ENCODE measurements around the gene TNRC6B. TPM values are rescaled to one million over a fixed set of nuclear protein-coding genes. Genes with fewer than 3 reads are reported as not detected.
"Not testable (repeated sequence)": the region's sequence is repeated elsewhere in the genome, so short reads cannot be mapped to it uniquely, and the experiment has no call there.

The TNRC6B gene
- total RNA-seq, result 10 to 100 TPM; 37.9 TPM

GRCh38 chr22:40177738-40178416, at the start of gene TNRC6B:
TSS of gene TNRC6B (plus strand) at chr22:40177925. CDS start at chr22:40178136, 211 bp downstream.
- no peaks in the 10 kb centered on the region for H3K9me3 Mint-ChIP-seq
- H3K27me3 Mint-ChIP-seq (ENCODE audit: low read depth), result no peaks in the 10 kb centered on the region
- peaks cover 3% of the 10 kb centered on the region for H3K36me3 Mint-ChIP-seq (ENCODE audit: low read depth)
- peak; percentile 88 for DNase-seq
- CTCF ChIA-PET, result interaction anchor here (1.2 to 1.6 kb wide), 3 partner anchors 16 to 149 kb away, joined by 3 to 6 read pairs (median 6); no protein-coding TSS in a partner anchor
- peak within 1 kb of the TSS; percentile 97 for H3K27ac Mint-ChIP-seq
- peak within 1 kb of the TSS; percentile 69 for H3K4me3 Mint-ChIP-seq
- H3K4me1 Mint-ChIP-seq (ENCODE audit: low read depth), result peaks cover 49% of the 10 kb centered on the region
- intact Hi-C loops (cut with micrococcal nuclease), result loop anchor here (1.0 to 5.0 kb wide), 13 partner anchors 18 to 646 kb away; partner anchors contain the start of genes ADSL, GRAP2 and RPS19BP1

DNA sequence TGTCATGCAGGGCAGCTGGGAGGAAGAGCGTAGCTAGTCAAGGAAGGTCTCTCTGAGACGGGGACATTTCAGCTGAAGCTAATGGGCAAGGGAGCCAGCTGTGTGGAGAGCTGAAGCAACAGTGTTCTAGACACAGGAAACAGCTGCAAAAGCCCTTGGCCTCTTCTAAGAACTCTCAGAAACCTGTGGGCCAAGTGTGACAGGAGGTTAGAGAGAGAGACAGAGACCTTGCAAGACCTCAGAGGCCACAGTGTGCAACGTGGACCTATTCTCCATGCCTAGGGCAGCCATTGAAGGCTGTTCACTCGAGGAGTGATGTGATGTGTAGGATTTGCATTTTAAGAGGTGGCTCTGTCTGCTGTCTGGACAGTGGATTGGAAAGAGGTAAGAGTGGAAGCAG, 48.7 kb upstream of the TNRC6B start:
- DNase-seq, result peak; percentile 34
- intact Hi-C loops (cut with micrococcal nuclease), result no loop called here
- Mint-ChIP-seq H3K27ac (peak overlapping the region; percentile 17), H3K36me3 (ENCODE audit: low read depth) (peaks cover 24% of the 10 kb centered on the region), H3K4me1 (ENCODE audit: low read depth) (peaks cover 25% of the 10 kb centered on the region), H3K9me3 (no peaks in the 10 kb centered on the region), H3K4me3 (no peak overlapping the region), H3K27me3 (ENCODE audit: low read depth) (no peaks in the 10 kb centered on the region)
- CTCF ChIA-PET, result interaction anchor here (0.9 kb wide), 1 partner anchor 13 kb away, joined by 3 read pairs; no protein-coding TSS in a partner anchor

DNA sequence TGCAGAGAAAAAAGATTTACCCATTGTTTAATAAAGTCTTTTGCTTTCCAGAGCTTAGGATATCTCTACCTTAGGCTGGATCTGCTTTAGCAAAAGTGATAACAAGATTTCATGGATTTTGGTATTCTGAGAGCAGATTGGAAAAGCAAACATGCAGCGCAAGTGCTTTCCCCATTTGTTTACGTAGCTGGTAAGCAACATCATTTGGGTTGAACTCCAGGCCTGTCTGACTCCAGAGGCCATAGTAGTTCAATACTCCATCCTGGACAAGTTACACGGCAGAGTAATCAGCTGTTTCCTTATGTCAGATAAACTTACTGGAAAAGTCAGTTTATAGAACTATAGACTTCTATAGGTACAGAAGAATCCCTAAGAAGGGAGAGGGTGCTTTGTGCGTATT, 40.6 kb upstream of the TNRC6B start:
- Mint-ChIP-seq H3K9me3 (no peaks in the 10 kb centered on the region), H3K4me3 (no peak overlapping the region), H3K27ac (no peak overlapping the region), H3K4me1 (ENCODE audit: low read depth) (peaks cover 3% of the 10 kb centered on the region), H3K36me3 (ENCODE audit: low read depth) (peaks cover 5% of the 10 kb centered on the region), H3K27me3 (ENCODE audit: low read depth) (no peaks in the 10 kb centered on the region)
- CTCF ChIA-PET, result interaction anchor here (0.6 kb wide), 1 partner anchor 24 kb away, joined by 3 read pairs; no protein-coding TSS in a partner anchor
- DNase-seq, result no peak
- intact Hi-C loops (cut with micrococcal nuclease), result no loop called here

DNA sequence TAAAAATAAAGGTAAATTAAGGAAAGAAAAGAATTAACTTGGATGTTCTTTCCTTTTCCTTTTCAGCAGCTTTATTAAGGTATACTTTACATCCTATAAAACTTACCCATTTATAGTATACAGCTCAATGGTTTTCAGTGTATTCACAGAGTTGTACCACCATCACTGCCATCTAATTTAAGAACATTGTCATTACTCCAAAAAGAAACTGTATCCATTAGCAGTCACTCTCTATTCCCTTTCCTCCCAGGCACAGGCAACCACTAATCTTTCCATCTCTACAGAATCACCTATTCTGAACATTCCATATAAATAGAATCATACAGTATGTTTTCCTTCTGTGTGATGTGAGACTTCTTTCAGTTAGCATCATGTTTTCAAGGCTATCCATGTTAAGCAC, 38.9 kb upstream of the TNRC6B start:
- Mint-ChIP-seq H3K4me1 (ENCODE audit: low read depth) (peaks cover 3% of the 10 kb centered on the region), H3K36me3 (ENCODE audit: low read depth) (peaks cover 2% of the 10 kb centered on the region), H3K4me3 (no peak overlapping the region), H3K27ac (no peak overlapping the region), H3K9me3 (no peaks in the 10 kb centered on the region), H3K27me3 (ENCODE audit: low read depth) (no peaks in the 10 kb centered on the region)
- intact Hi-C loops (cut with micrococcal nuclease), result no loop called here
- CTCF ChIA-PET, result no interaction called here
- no peak for DNase-seq

DNA sequence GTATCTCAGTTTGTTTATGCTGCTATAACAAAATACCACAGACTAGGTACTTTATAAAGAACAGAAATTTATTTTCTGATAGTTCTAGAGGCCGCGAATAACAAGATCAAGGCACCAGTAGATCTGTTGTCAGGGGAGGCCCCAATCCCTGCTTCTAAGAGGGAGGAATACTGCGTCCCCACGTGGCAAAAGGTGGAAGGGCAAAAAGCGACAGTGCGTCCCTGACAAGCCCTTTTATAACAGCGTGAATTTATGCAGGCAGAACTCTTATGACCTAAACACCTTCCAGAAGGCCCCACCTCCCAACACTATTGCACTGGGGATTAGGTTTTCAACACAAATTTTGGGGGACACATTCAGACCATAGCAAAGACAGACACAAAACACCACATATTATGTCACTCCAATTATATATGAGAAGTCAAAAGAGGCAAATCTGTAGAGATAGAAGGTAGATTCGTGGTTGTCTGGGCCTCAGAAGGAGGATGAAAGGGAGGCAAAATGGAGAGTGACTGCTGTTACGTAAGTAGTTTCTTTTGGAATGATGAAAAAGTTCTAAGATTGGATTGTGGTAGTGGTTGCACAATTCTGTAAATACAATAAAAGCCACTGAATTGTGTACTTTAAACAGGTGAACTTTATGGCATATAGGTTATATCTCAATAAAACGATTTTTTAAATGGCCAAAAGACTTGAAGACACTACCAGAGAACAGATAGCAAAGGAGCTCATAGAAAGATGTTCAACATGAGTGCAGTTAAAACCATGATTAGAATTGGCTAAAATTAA, 30.1 kb upstream of the TNRC6B start:
- intact Hi-C loops (cut with micrococcal nuclease), result no loop called here
- Mint-ChIP-seq H3K36me3 (ENCODE audit: low read depth) (no peaks in the 10 kb centered on the region), H3K27ac (no peak overlapping the region), H3K4me3 (no peak overlapping the region), H3K27me3 (ENCODE audit: low read depth) (no peaks in the 10 kb centered on the region), H3K4me1 (ENCODE audit: low read depth) (peaks cover 8% of the 10 kb centered on the region), H3K9me3 (no peaks in the 10 kb centered on the region)
- CTCF ChIA-PET, result no interaction called here
- DNase-seq, result no peak

DNA sequence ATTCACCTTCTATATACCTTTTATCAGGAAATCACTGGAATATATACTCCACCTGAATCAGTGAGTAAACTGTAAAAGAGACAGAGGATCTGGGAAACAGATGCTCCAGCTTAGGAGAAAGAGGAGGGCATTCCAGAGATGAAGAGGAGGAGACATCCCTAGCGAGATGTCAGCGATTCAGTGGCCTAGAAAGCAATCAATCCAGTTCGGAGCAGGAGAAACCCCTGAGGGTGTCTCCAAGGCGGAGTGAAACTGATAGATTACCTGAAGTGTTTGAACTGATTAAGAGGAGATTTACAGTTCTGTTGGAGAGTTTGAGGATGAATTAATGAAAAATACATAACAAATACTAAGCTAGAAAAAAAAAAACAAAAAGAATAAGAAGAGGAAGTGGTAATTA, 24.5 kb upstream of the TNRC6B start:
- H3K4me3 Mint-ChIP-seq, result no peak overlapping the region
- CTCF ChIA-PET, result no interaction called here
- H3K4me1 Mint-ChIP-seq (ENCODE audit: low read depth), result peaks cover 15% of the 10 kb centered on the region
- no peaks in the 10 kb centered on the region for H3K27me3 Mint-ChIP-seq (ENCODE audit: low read depth)
- H3K36me3 Mint-ChIP-seq (ENCODE audit: low read depth), result no peaks in the 10 kb centered on the region
- no peak for DNase-seq
- H3K9me3 Mint-ChIP-seq, result no peaks in the 10 kb centered on the region
- intact Hi-C loops (cut with micrococcal nuclease), result no loop called here
- H3K27ac Mint-ChIP-seq, result no peak overlapping the region

DNA sequence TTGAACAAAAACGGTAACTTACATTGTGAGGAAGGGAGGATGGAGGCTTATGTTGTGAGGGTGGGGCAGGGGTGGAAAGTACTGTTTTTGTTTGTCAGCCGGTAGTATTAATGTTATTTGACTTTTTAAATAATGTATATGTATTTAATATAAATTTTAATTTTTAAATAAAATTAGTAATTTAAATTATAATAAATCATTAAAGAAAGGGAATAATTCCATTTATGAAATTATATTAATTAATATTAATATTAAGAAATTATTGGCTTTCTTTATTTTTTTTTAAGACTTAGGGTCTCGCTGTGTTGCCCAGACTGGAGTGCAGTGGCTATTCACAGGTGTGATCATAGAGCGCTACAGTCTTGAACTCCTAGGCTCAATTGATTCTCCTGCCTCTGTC, 24.0 kb upstream of the TNRC6B start:
- Mint-ChIP-seq H3K36me3 (ENCODE audit: low read depth) (no peaks in the 10 kb centered on the region), H3K27ac (no peak overlapping the region), H3K4me1 (ENCODE audit: low read depth) (peaks cover 14% of the 10 kb centered on the region), H3K4me3 (no peak overlapping the region), H3K27me3 (ENCODE audit: low read depth) (no peaks in the 10 kb centered on the region), H3K9me3 (no peaks in the 10 kb centered on the region)
- no peak for DNase-seq
- CTCF ChIA-PET, result no interaction called here
- intact Hi-C loops (cut with micrococcal nuclease), result no loop called here

- peak; percentile 20 for DNase-seq
- H3K27ac Mint-ChIP-seq, result peak overlapping the region; percentile 5
- CTCF ChIA-PET, result no interaction called here
- peaks cover 11% of the 10 kb centered on the region for H3K4me1 Mint-ChIP-seq (ENCODE audit: low read depth)
- no peaks in the 10 kb centered on the region for H3K27me3 Mint-ChIP-seq (ENCODE audit: low read depth)
- no peaks in the 10 kb centered on the region for H3K9me3 Mint-ChIP-seq
- intact Hi-C loops (cut with micrococcal nuclease), result no loop called here
- H3K4me3 Mint-ChIP-seq, result no peak overlapping the region
- H3K36me3 Mint-ChIP-seq (ENCODE audit: low read depth), result peaks cover under 1% of the 10 kb centered on the region
These were observed 21.7 kb upstream of the TNRC6B start for GRCh38 chr22:40156001-40156516.

GRCh38 chr22:40156682-40157081, 21.0 kb upstream of the TNRC6B start:
- H3K27me3 Mint-ChIP-seq (ENCODE audit: low read depth); DNase-seq; H3K9me3 Mint-ChIP-seq; H3K36me3 Mint-ChIP-seq (ENCODE audit: low read depth); H3K27ac Mint-ChIP-seq; intact Hi-C loops (cut with micrococcal nuclease); H3K4me3 Mint-ChIP-seq; CTCF ChIA-PET: not testable (repeated sequence)
- peaks cover 10% of the 10 kb centered on the region for H3K4me1 Mint-ChIP-seq (ENCODE audit: low read depth)

- intact Hi-C loops (cut with micrococcal nuclease), result no loop called here
- CTCF ChIA-PET, result interaction anchor here (0.7 kb wide), 1 partner anchor 520 kb away, joined by 4 read pairs; no protein-coding TSS in a partner anchor
- Mint-ChIP-seq H3K4me1 (ENCODE audit: low read depth) (peaks cover 9% of the 10 kb centered on the region), H3K36me3 (ENCODE audit: low read depth) (peaks cover 3% of the 10 kb centered on the region), H3K27me3 (ENCODE audit: low read depth) (no peaks in the 10 kb centered on the region), H3K9me3 (no peaks in the 10 kb centered on the region), H3K27ac (no peak overlapping the region), H3K4me3 (no peak overlapping the region)
- no peak for DNase-seq
These were observed 20.3 kb upstream of the TNRC6B start for GRCh38 chr22:40157330-40157945.

DNA sequence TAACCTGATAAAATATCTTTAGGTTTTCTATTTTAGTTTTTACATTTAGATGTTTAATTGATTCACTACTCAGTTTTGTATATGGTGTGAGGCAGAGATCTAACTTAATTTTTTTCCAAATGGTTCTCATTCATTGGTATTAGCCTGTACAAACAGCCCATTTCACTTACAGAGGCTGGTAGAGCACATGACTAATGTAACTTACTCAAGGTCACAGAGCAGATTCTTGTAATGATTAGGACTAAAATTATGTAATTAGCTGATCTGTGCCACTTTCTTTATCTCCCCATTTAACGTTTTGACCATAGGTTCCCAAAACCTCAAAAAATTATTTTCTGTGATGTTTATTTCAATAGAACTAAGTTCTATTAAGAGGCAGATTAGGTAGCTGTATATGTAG, 16.5 kb upstream of the TNRC6B start:
- H3K36me3 Mint-ChIP-seq (ENCODE audit: low read depth), result peaks cover 16% of the 10 kb centered on the region
- H3K4me1 Mint-ChIP-seq (ENCODE audit: low read depth), result peaks cover 10% of the 10 kb centered on the region
- peaks cover 10% of the 10 kb centered on the region for H3K9me3 Mint-ChIP-seq
- H3K27ac Mint-ChIP-seq, result no peak overlapping the region
- H3K4me3 Mint-ChIP-seq, result no peak overlapping the region
- intact Hi-C loops (cut with micrococcal nuclease), result loop anchor here (1.0 kb wide), 1 partner anchor 9 kb away; no protein-coding TSS in a partner anchor
- CTCF ChIA-PET, result interaction anchor here (0.6 to 0.8 kb wide), 2 partner anchors 12 to 24 kb away, joined by 3 read pairs; no protein-coding TSS in a partner anchor
- DNase-seq, result no peak
- no peaks in the 10 kb centered on the region for H3K27me3 Mint-ChIP-seq (ENCODE audit: low read depth)

GRCh38 chr22:40165537-40165936, 12.2 kb upstream of the TNRC6B start:
- CTCF ChIA-PET, result interaction anchor here (0.6 kb wide), 1 partner anchor 80 kb away, joined by 3 read pairs; no protein-coding TSS in a partner anchor
- H3K27me3 Mint-ChIP-seq (ENCODE audit: low read depth); H3K27ac Mint-ChIP-seq; intact Hi-C loops (cut with micrococcal nuclease); H3K4me3 Mint-ChIP-seq; DNase-seq: not testable (repeated sequence)
- peaks cover 13% of the 10 kb centered on the region for H3K4me1 Mint-ChIP-seq (ENCODE audit: low read depth)
- peaks cover 19% of the 10 kb centered on the region for H3K36me3 Mint-ChIP-seq (ENCODE audit: low read depth)
- H3K9me3 Mint-ChIP-seq, result peaks cover 12% of the 10 kb centered on the region

Data from activated naive CD4-positive, alpha-beta T cell treated with anti-CD3 and anti-CD28 coated beads for 36 hours (primary cell).